NCI-H146 (cell line): ENCODE results near the gene TBXAS1.
"Not testable (repeated sequence)": the region's sequence is repeated elsewhere in the genome, so short reads cannot be mapped to it uniquely, and the experiment has no call there.

ENCODE experiments used
- DNase-seq: peaks from one replicate; lab custom pipeline; 2025; lab: John Stamatoyannopoulos, UW

The TBXAS1 gene

DNA sequence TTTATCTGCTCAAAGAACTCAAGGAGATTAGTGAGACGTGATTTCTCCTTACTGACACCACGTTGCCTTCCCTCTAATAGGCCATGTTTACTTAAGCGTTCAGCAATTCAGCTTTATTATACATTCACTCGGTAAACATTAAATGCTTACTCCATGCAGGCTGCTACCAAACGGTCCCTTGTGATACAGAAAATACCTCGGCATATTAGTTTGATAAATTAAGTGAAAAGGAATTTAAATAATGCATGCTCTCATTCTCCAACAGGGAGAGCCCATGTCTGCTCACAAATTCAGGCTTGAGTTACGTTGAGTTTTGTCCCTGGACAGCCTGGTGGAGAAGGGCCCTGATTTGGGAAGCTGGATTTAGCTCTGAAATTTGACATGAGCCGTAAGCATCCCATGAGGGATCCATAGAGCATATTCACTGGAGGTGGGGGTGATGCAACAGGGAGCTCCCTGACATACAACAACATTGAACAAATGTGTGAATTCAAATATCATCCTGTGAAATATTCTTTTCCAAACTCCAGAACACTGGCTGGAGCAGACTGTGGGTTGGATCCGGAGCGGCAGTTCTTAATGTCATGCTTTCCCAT, 86.3 kb downstream of the TBXAS1 start:
- DNase-seq = no peak

DNA sequence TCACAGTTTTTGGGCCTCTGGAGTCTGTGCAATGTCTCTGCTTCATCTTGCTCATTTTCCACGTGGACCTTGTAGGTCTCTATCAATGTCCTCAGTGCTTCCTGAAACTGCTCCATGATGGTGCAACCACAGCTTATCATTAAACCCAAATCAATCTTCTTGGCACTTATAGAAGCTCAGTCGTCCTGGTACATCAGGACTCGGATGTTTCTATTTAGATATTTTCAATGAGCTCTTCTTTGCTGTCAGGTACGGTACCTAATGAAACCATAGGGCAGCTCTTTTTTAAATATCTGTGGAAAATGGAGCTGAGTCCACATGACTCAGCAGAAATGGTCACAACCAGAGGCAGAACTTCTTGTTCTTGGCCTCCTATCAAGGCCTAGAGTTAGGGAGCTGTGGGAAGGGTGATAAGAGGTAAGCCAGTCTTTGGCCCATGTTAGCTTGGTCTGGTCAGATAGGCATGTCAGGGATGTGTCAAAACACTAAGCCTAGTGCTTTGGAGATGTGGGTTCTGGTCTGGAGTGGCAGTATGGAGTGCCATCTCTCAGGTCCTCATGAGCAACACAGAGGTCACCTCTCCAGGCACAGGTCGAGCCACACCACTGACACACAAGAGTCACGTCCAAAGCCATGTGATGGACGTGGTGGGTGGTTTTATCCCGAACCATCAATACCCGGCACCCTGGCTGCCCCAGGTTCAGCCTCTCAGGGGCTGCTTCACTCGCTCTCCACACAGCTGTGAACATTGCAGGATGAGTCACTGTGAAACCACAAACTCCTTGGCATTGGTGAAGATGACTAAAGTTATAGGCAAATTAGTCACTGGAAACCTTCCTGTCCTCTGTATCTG, 87.0 kb downstream of the TBXAS1 start:
- DNase-seq = no peak

DNA sequence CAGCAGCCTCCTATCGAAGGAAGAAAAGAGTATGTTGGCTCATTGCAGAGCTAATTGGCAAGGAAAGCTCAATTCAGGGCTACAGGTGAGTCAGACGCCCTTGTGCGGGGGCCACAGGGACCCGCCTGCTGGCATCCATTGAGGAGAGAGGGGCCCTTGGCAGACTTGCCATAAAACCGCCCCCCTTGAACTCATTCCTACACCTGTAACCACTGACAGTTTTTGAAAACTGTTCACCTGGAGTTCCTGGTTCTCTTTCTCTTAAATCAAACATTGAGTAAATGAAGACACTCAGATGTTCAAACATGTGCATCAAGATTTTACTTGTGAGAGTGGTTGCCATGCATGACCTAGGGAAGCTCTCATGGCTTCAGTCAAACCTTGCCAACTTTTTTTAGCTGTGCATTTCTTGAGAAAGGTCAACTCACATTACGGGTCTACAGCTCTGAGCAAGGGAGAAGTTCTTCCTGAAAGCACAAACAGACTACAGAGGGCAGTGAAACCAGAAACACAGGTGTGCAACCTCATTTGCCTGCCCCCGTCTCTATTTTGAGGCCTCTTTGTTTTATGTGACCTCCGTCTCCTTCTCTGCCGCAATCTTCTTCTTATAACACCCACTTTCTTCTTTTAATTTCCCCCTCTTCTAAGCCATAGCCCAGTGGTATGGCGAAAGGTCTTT, 87.8 kb downstream of the TBXAS1 start:
- no peak for DNase-seq

DNA sequence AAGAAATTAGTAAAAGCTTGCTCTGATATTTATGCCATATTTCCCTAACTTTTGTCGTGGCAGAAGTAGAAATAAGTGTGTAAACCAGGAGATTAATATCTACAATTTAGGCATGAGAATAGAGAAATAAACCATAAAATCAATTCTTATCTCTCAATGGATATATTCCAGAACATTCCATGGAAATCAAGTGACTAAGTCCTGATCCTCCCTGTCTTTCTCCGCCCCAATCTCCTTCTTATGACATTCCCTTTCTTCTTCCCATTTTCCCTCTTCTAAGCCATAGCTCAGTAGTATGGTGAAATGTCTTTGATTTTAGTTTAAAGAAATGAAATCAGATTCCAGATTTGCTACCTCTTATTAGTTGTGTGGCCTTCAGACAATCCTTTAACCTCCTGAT, 88.8 kb downstream of the TBXAS1 start:
- no peak for DNase-seq

DNA sequence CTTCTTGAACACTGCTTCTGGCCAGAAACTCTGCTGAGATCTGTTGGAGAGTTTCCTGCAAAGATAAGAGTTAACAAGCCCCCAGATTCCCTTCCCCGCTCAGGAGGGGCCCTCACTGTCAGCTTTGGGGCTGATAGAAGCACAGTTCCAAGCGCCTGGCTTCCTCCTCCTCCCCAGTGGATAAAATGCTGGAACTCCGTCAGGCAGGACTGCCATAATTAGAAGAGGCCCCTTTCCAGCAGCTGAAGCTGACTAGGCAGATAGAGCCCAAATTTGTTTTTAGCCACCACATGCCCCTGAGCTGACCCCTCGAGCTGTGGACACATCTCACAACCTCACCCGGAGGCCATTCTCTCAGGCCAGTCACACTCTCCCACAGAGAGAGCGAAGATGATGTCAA, 89.4 kb downstream of the TBXAS1 start:
- DNase-seq = no peak

DNA sequence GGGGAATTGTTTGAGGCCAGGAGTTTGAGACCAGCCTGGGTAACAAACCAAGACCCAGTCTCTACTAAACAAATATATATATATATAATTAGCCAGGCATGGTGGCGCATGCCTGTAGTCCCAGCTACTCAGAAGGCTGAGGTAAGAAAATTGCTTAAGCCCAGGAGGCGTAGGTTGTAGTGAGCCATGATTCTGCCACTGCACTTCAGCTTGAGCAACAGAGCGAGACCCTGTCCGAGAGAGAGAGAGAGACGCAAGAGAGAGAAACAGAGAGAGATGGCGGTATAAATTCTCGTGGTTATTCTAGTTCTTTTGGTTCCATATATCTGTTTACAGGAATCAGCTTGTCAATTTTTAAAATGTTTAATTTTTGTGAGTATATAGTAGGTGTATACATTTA, 94.0 kb downstream of the TBXAS1 start:
- no peak for DNase-seq

DNA sequence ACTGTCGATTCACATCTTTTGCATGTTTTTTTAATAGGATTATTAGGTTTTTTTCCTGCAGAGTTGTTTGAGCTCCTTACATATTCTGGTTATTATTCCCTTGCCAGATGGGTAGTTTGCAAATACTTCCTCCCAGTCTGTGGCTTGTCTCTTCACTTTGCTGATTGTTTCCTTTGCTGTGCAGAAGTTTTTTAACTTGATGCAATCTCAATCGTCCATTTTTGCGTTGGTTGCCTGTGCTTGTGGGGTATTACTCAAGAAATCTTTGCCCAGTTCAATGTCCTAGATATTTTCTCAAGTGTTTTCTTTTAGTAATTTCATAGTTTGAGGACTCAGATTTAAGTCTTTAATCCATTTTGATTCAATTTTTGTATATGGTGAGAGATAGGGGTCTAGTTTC, 95.4 kb downstream of the TBXAS1 start:
- DNase-seq = no peak

DNA sequence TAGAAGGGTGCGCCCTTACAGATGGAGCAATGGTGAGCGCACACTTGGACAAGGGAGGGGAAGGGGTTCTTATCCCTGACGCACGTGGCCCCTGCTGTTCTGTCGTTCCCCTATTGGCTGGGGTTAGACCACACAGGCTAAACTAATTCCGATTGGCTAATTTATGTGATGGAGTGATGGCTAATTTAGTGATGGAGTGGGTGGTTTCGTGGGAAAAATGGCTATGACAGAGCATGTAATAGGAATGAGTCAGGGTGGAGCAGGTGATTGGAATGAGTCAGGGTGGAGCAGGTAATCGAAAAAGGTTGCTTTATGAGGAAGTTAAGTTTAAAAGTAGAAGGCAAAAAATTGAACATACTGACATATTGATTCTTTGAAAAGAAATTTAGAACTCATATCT, 100.2 kb downstream of the TBXAS1 start:
- not testable (repeated sequence) for DNase-seq

DNA sequence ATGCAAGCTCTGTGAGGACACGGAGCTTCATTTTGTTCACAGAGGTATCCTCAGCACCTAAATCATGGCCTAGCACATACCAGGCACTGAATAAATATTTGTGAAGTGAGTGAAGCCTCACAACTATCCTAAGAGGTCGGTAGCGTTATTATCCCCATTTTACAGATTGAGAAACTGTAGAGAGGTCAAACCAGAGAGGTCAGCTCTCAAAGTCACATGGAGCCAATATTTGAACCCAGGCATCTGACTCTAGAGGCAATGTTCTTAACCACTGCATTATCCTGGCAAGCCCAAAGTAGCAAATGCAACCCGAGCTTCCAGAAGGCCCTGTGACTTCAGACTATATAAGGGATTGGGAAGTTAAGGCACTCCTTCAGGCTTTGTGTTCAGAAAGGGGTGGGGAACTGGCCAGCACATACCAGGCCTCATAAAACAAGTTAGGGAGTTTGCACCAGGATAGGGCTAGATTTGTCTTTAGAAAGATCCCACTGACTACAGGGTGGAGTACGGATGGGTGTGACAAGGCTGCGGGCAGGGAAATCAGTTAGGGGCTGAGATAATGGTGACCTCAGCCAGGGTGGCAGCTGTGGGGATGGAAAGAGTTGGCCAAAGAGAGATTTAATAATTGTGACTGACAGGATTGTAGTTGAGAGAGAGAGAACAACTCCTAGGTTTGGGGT, 101.4 kb downstream of the TBXAS1 start:
- DNase-seq = no peak

DNA sequence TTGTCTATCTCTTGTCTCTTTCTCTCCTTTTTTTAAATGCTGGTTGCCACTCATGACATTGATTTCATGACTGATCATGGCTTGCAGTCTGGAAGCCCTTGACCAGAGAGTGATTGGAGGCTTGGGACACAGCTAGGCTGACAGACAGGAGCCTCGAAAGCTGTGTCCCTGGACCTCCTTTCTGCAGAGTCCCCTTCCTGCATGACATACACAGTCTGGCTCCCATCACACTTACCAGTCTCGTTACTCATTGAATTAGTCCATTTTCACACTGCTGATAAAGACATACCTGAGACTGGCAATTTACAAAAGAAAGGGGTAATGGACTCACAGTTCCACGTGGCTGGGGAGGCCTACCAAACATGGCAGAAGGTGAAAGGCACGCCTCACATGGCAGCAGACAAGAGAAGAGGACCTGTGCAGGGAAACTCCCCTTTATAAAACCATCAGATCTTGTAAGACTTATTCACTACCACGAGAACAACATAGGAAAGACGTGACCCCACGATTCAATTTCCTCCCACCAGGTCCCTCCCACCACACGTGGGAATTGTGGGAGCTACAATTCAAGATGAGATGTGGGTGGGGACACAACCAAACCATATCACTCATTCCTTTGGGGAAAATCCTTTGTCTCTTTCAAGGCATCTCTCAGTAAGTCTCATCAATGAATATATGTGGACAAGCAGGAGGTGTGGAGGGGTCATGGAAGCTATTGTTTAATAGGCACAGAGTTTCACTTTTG, 102.3 kb downstream of the TBXAS1 start:
- DNase-seq = no peak

DNA sequence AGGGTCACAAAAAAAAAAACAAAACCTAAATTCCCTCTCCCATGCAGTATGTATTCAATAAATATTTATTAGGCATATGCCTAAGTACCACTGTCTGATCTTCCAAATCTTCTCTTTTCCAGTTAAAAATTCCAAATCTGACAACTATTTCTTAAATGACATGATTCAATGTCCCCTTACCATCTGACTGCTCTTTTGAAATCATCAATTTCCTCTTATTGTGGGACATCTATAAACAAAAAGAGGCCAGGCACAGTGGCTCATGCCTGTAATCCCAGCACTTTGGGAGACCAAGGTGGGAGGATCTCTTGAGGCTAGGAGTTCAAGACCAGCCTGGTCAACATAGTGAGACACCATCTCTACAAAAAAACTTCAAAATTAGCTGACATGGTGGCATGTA, 103.5 kb downstream of the TBXAS1 start:
- DNase-seq = no peak

DNA sequence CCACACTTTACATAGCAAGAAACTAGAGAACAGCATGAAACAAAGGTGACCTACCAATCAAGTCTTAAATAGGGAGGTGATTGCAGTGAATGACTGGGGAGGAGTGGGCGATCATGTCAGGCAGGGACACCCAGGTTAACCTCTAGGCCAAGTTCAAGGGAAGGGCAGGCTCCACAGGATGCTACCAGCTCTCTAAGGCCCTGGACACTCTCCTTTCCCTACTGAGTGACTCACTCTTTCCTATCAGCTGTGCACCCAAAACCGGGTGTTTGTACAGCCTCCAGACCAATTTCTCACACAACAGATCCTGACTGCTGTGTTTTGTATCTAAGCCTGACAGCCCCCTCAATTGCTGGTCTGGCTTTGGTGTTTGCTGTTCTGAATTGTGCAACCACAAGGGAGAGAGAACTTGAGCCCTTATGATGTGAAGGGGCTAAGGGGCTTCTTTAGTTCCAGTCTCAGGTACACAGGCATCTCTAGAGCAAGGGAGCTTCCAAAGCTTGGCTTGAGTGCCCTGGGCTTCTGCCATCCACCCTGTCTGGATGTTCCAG, 107.8 kb downstream of the TBXAS1 start:
- peak; percentile 40 for DNase-seq

DNA sequence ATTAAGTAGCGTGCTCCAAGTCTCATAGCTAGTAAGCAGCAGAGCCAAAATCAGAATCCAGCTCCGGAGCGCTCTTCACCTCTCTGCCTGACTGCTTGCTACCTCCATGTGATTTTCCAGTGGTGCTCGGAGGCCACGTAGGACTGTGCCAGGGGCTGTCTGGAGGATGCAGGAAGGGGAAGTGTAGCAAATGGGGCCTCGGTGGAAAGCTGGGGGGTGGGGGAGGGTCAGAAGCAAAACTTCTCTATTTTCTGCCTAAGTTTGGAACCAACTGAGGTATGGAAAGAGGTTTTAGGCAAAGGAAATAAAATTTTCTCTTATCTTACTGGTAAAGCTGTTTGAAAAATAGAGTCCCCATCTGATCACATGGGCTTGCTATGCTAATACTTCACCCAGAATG, 108.7 kb downstream of the TBXAS1 start:
- DNase-seq = no peak

DNA sequence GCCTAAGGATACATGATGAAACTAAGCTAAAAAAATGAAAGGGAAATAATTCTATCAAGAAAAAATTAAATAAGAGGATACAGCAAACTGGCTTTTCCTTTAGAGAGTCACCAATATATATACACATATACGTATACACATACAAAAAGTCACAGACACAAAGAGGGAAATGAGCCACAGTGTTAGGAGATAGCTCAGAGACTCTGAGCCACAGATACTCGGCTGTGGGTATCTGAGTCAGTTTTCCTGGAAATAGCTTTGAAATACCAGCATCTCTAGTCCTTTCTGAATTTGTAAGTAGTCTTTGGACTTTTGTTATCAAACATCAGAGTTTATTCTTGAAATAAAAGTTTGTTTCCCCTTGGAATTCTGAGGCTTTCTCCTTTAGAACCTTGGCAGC, 111.8 kb downstream of the TBXAS1 start:
- DNase-seq = no peak

DNA sequence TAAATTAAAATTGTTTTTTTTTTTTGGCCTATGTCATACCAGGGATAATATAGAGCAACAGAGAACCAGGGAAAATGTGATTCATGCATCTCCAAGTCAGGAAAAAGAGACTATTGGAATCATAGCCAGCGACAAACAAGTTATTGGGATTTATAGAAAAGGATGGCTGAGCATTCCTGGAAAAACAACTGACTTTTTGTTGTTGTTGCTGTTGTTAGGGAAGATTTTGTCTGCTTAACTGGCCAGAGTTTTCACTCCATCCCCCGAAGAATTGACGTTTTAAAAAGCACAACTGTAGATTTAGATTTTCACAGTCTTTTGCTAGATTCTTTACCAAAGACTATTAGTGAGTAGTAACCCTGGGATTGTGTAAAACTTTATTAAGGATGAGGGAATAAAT, 112.4 kb downstream of the TBXAS1 start:
- DNase-seq = no peak

DNA sequence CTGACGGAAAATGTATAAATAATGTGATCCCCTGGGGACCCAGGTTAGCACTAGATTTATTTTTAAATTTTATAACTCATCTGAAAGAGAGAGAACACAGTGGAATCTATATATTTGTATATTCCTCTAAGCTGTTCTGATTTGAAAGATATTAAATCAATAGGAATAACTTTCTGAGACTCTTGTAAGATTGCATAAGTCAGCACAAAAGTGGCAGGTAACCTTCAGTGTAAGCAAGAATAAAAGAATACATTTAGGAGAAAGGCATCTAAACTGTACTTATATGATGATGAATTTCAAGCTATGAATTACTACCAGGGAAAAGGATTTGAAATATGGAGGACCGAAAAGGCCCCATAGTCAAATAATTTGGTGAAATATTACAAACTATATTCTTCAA, 112.8 kb downstream of the TBXAS1 start:
- no peak for DNase-seq

DNA sequence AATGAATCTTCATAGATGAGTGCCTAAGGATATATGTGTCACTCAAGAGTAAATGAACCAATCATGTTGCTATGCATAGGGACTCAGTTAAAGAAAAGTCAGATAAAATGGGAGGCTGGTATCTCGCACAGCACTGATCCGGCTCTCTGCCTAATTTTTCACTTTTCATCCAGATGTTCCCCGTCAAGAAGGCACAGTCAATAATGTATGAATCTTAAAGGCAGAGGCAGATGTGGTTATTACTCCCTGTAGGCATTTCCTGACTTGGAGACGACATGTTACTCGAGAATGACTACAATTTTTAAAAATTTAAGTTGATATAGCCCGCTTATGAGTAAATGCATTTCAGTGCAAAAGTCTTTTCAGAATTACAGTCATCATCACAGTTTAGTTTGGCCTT, 113.6 kb downstream of the TBXAS1 start:
- DNase-seq = no peak

DNA sequence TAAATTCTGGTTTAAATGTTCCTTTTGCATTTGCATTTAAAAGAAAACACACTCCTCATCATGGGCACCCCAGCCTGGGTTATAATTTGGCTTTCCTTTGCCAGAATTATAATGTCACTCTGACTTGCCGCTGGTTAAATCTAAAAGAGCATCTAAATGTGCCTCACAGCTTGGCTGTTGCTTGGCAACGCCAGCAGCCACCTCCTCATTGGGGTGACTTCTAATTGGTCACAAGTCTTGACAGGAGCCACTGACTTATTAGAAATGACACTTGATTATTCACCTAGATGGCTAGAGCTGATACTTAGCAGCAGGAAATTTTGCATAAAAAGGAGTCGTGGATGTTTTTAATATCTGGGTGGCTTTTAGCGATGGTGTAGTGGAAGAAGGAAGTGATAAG, 114.3 kb downstream of the TBXAS1 start:
- DNase-seq = peak; percentile 70

DNA sequence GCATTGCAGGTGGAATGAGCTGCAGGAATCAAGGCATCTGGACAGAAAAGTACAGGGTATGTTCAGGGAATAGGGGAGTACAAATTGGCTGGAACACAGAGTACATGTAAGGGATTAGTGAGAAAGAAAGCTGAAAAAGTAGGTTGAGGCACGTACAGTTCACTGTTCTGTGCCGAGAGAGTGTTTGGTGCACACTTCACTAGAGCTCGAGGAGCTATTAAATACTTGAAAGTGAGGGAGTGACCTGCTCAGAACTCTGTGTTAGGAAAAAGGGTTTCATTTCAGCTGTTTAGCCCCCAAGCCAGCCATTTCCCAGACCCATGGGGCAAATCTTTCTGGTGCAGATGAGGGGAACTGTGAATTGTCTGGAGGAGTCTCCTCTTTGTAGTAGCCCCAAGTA, 115.2 kb downstream of the TBXAS1 start:
- no peak for DNase-seq

DNA sequence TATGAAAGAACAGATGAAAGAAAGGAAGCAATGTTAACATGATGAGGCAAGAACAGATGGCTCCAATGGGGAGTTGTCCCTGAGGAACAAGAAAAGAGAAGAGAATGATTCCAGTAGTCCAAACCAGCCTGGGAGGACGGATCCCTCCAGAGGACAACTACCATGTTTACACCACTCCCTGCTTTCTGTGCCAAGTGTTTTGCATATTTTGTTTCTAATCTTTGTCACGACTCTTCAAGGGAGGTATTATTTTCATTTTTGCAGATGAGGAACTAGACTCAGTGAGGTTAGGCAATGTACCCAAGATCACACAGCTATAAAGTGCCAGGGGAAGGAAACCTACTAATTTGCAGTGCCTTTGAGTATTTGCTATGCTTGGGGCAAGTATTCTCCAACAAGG, 117.5 kb downstream of the TBXAS1 start:
- no peak for DNase-seq

DNA sequence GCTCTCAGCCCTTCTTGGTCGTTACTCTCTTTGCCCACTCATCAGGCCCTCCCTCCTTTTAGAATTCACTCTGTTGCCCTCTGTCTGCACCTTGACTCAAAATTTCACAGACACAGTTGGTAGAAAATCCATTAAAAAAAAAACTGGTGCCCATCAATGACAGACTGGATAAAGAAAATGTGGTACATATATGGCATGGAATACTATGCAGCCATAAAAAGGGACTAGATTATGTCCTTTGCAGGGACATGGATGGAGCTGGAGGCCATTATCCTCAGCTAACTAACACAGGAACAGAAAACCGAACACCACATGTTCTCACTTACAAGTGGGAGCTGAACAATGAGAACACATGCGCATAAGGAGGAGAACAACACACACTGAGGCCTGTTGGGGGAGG, 118.0 kb downstream of the TBXAS1 start:
- DNase-seq = no peak

DNA sequence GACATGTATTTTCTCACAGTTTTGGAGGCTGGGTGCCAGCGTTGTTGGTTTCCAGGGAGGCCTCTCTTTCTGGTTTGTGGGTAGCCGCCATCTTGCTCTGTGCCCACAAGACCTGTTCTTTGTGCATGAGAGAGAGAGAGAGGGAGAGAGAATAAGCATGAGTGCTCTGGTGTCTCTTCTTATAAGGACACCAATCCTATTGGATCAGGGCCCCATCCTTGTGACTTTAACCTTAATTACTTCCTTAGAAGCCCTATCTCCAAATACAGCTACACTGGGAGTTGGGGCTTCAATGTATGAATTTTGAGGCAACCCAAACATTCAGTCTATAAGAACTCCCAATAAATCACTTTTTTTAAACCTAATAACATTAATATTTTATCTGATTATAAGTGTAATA, 119.1 kb downstream of the TBXAS1 start:
- DNase-seq = no peak
